HEK293 (cell line): Measurements from ENCODE around the gene GALNT2.

Experiments used
- CTCF ChIA-PET: fragments of 350-600 bp; formaldehyde crosslinking; extraction: SDS; loops from one replicate; lab custom pipeline; 2021; ENCODE audit warnings: antibody characterized with exemption; lab: Yijun Ruan, JAX
- POLR2A ChIA-PET: fragments of 300-600 bp; formaldehyde crosslinking; extraction: SDS; loops from one replicate; lab custom pipeline; 2020; ENCODE audit warnings: antibody characterized with exemption, inconsistent platforms; lab: Yijun Ruan, JAX
- H3K27ac ChIP-seq: fragments of 200-500 bp; sonication (Bioruptor generic); 2 replicates; pipeline ENCODE4 v1.5.1; 2014; ENCODE audit warnings: low read depth, low read length, control low read depth, inconsistent platforms; ENCODE audit errors: extremely low read depth
- H3K36me3 ChIP-seq, 2 experiments: fragments of 200-500 bp in 1 of 2; sonication (Bioruptor generic) in 1 of 2; 1 replicate in 1 of 2; 2 replicates in 1 of 2; pipeline ENCODE4 v1.5.1; 2014 to 2017; ENCODE audit warnings: inconsistent platforms in 2 of 2, low read length in 2 of 2; ENCODE audit not compliant: control insufficient read depth in 2 of 2, insufficient read depth in 1 of 2
- H3K4me1 ChIP-seq: fragments of 200-500 bp; sonication (Bioruptor generic); 2 replicates; pipeline ENCODE4 v1.5.1; 2014; ENCODE audit warnings: mild to moderate bottlenecking, low read length, inconsistent platforms; ENCODE audit not compliant: control insufficient read depth, insufficient read depth
- H3K4me3 ChIP-seq: 2 replicates; pipeline ENCODE4 v1.5.1; 2011; ENCODE audit warnings: low read depth, mild to moderate bottlenecking, control low read depth, low read length, moderate library complexity
- H3K9me3 ChIP-seq: fragments of 200-500 bp; sonication (Bioruptor generic); 2 replicates; pipeline ENCODE4 v1.5.1; 2014; ENCODE audit warnings: low read depth, low read length, inconsistent platforms; ENCODE audit not compliant: control insufficient read depth, insufficient read depth
- EGR2 ChIP-seq: fragments of 450-650 bp; formaldehyde crosslinking; IDR thresholded peaks from 2 replicates; pipeline ENCODE4 v1.5.1; 2016; ENCODE audit warnings: low read depth, missing biosample characterization, missing genetic modification characterization
- GLI2 ChIP-seq: fragments of 450-650 bp; formaldehyde crosslinking; IDR thresholded peaks from 2 replicates; pipeline ENCODE4; 2017; ENCODE audit warnings: missing biosample characterization, missing genetic modification characterization, low read depth, borderline replicate concordance
- SP7 ChIP-seq: fragments of 450-650 bp; formaldehyde crosslinking; IDR thresholded peaks from 2 replicates; pipeline ENCODE4 v1.5.1; 2016; ENCODE audit warnings: missing biosample characterization, missing genetic modification characterization
- TRIM28 ChIP-seq: IDR thresholded peaks from 2 replicates; pipeline ENCODE4 v1.6.1; 2011; ENCODE audit warnings: low read length, control low read depth, borderline replicate concordance
- YY2 ChIP-seq: fragments of 450-650 bp; formaldehyde crosslinking; IDR thresholded peaks from 2 replicates; pipeline ENCODE4 v1.5.1; 2016; ENCODE audit warnings: missing biosample characterization, missing genetic modification characterization
- ZBTB48 ChIP-seq: fragments of 450-650 bp; formaldehyde crosslinking; IDR thresholded peaks from 2 replicates; pipeline ENCODE4 v1.5.1; 2016; ENCODE audit warnings: missing biosample characterization, missing genetic modification characterization
- ZBTB8A ChIP-seq: fragments of 450-650 bp; formaldehyde crosslinking; IDR thresholded peaks from 2 replicates; pipeline ENCODE4 v1.5.1; 2016; ENCODE audit warnings: missing biosample characterization, missing genetic modification characterization
- ZEB2 ChIP-seq: fragments of 450-650 bp; formaldehyde crosslinking; IDR thresholded peaks from 2 replicates; pipeline ENCODE4 v1.5.1; 2016; ENCODE audit warnings: missing biosample characterization, missing genetic modification characterization
- ZIC2 ChIP-seq: fragments of 450-650 bp; formaldehyde crosslinking; IDR thresholded peaks from 2 replicates; pipeline ENCODE4 v1.5.1; 2016; ENCODE audit warnings: missing biosample characterization, missing genetic modification characterization
- ZNF155 ChIP-seq: fragments of 450-650 bp; formaldehyde crosslinking; IDR thresholded peaks from 2 replicates; pipeline ENCODE4 v1.5.1; 2016; ENCODE audit warnings: missing biosample characterization, missing genetic modification characterization
- ZNF157 ChIP-seq: fragments of 450-650 bp; formaldehyde crosslinking; IDR thresholded peaks from 2 replicates; pipeline ENCODE4 v1.5.1; 2016; ENCODE audit warnings: missing biosample characterization, missing genetic modification characterization
- ZNF2 ChIP-seq: fragments of 450-650 bp; formaldehyde crosslinking; IDR thresholded peaks from 2 replicates; pipeline ENCODE4 v1.5.1; 2016; ENCODE audit warnings: missing biosample characterization, missing genetic modification characterization
- ZNF366 ChIP-seq: fragments of 450-650 bp; formaldehyde crosslinking; conservative IDR thresholded peaks from 2 replicates; pipeline ENCODE4 v1.5.1; 2016; ENCODE audit warnings: missing biosample characterization, missing genetic modification characterization
- ZNF416 ChIP-seq: fragments of 450-650 bp; formaldehyde crosslinking; IDR thresholded peaks from 2 replicates; pipeline ENCODE4 v1.5.1; 2016; ENCODE audit warnings: missing biosample characterization, missing genetic modification characterization
- ZNF530 ChIP-seq: fragments of 450-650 bp; formaldehyde crosslinking; IDR thresholded peaks from 2 replicates; pipeline ENCODE4 v1.5.1; 2016; ENCODE audit warnings: low read depth, missing biosample characterization, missing genetic modification characterization
- ZNF670 ChIP-seq: fragments of 450-650 bp; formaldehyde crosslinking; IDR thresholded peaks from 2 replicates; pipeline ENCODE4 v1.5.1; 2016; ENCODE audit warnings: missing biosample characterization, missing genetic modification characterization, low read depth
- ZNF776 ChIP-seq: fragments of 450-650 bp; formaldehyde crosslinking; IDR thresholded peaks from 2 replicates; pipeline ENCODE4 v1.5.0; 2017; ENCODE audit warnings: missing biosample characterization, missing genetic modification characterization, borderline replicate concordance
- ZNF792 ChIP-seq: fragments of 450-650 bp; formaldehyde crosslinking; IDR thresholded peaks from 2 replicates; pipeline ENCODE4 v1.5.1; 2016; ENCODE audit warnings: missing biosample characterization, missing genetic modification characterization
- ZNF830 ChIP-seq: fragments of 450-650 bp; IDR thresholded peaks from 2 replicates; pipeline ENCODE4 v1.5.0; 2018; ENCODE audit warnings: missing biosample characterization, missing genetic modification characterization, low read depth, mild to moderate bottlenecking, moderate library complexity
- TF ChIP-seq, protein P1 (sequence below): sonication (generic); formaldehyde crosslinking; IDR thresholded peaks from 2 replicates; pipeline ENCODE4 v1.8.1; 2022; ENCODE audit warnings: mild to moderate bottlenecking, moderate library complexity, missing genetic modification reagents
- TF ChIP-seq, protein P2 (sequence below): fragments of 450-650 bp; formaldehyde crosslinking; IDR thresholded peaks from 2 replicates; pipeline ENCODE4 v1.5.1; 2017; ENCODE audit warnings: missing biosample characterization, missing genetic modification characterization
- TF ChIP-seq, protein P3 (sequence below): fragments of 450-650 bp; formaldehyde crosslinking; IDR thresholded peaks from 2 replicates; pipeline ENCODE4 v1.5.1; 2016; ENCODE audit warnings: missing biosample characterization, missing genetic modification characterization
- TF ChIP-seq, protein P4 (sequence below): fragments of 450-650 bp; formaldehyde crosslinking; conservative IDR thresholded peaks from 2 replicates; pipeline ENCODE4 v1.5.1; 2016; ENCODE audit warnings: low read depth, missing biosample characterization, missing genetic modification characterization

The GALNT2 gene

DNA sequence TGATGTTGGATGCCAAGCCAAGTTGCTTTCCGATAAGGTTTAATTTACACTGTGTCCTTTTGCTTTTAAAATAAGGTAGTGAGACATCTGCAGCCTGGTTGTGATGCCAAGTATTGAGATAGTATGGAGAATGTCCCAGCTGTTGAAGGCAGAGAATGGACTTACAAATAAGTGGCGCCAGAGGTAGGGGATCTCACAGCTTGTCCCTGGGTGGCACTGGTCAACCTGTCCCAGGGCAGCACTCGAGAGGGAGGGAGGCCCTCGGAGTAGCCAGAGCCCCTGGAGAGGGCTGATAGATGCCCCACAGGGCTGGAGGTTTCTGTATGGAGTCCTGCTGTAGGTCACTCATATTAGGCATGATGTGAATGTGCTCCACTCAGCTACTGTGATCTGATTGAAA lies 98.5 kb downstream of the GALNT2 start:
- H3K27ac ChIP-seq = no peak overlapping the region
- no peaks in the 10 kb centered on the region for H3K9me3 ChIP-seq
- no peak for TF ChIP-seq ZNF830
- peak; percentile 36; the same call in 1 of the 2 replicates for TF ChIP-seq ZIC2
- TF ChIP-seq ZNF776 (tag by site-specific recombination) = no peak
- no peak for TF ChIP-seq ZNF157 (tag by site-specific recombination)
- H3K4me3 ChIP-seq = no peak overlapping the region
- POLR2A ChIA-PET = no interaction called here
- H3K4me1 ChIP-seq = no peaks in the 10 kb centered on the region
- no peaks in the 10 kb centered on the region for H3K36me3 ChIP-seq
- CTCF ChIA-PET = interaction anchor here (0.6 to 0.8 kb wide), 2 partner anchors 62 to 193 kb away, joined by 4 to 6 read pairs; no protein-coding TSS in a partner anchor

DNA sequence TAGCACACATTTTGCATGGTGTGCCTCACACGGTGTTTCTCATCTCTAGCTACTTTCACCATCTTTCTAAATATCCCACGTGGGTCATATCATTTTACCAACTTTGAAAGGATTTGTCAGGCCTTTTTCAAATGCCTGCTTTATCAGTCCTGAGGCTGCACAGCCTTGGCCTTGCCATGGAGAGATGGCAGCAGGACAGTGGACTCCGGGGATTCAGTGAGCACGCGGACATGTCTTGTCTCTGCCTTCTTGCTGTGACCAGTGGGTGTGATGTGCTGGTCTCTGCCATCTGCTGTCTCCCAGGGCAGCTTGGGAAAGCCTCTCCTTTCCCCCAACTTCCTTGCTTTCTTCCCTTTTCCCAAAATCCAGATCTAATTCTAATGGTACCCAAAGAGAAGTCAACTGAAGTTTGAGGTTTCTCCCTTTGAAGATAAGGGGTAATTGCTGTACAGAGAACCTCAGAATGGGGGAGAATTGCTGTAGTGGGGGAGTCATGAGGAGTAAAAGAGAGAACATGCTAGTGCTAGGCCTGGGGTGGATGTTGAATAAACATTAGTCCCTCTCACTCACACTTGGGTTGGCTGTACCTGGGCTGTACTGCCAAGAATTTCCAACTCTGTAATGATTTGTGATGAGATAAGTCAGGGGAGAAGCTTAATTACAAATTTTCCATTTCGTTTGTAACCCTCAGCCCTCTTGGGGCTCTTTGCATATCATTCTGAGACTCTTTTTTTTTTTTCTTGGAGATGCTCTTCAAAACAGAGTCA lies 99.5 kb downstream of the GALNT2 start:
- H3K9me3 ChIP-seq = no peaks in the 10 kb centered on the region
- no peak overlapping the region for H3K27ac ChIP-seq
- no peaks in the 10 kb centered on the region for H3K36me3 ChIP-seq
- no peak for TF ChIP-seq ZNF530
- TF ChIP-seq ZNF155 (tag by site-specific recombination) = no peak
- H3K4me1 ChIP-seq = no peaks in the 10 kb centered on the region
- no peak overlapping the region for H3K4me3 ChIP-seq
- ChIA-PET POLR2A (no interaction called here), CTCF (interaction anchor here (0.6 to 1.5 kb wide), 21 partner anchors 9 to 1150 kb away, joined by 3 to 7 read pairs (median 3); no protein-coding TSS in a partner anchor)

DNA sequence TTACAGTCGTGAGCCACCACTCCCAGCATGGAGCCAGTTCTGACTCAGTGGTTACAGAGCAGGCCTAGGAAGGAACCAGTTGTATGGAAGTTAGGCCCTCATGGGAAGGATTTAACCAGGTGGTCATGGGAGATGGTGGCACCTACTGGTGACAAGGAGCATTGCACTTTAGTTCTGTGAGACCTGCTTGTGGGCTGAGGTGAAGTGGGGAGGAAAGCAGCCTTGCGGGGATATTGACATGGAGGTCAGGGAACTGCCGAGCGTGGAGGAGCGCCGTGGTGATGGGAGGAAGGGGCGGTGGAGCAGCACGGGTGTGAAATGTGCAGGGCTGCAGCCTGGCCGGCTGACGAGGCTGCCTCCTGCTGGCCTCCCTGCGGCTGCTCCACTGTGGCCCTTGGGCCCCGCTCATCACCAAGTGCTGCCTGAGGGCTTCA lies 100.4 kb downstream of the GALNT2 start:
- ChIA-PET CTCF (interaction anchor here (0.6 to 1.5 kb wide), 24 partner anchors 10 to 1434 kb away, joined by 3 to 6 read pairs (median 3); no protein-coding TSS in a partner anchor), POLR2A (no interaction called here)
- no peak for TF ChIP-seq ZNF366 (tag by site-specific recombination)
- no peak for TF ChIP-seq ZNF792 (tag by site-specific recombination)
- TF ChIP-seq EGR2 (tag by site-specific recombination) = no peak
- TF ChIP-seq, protein P1, sequence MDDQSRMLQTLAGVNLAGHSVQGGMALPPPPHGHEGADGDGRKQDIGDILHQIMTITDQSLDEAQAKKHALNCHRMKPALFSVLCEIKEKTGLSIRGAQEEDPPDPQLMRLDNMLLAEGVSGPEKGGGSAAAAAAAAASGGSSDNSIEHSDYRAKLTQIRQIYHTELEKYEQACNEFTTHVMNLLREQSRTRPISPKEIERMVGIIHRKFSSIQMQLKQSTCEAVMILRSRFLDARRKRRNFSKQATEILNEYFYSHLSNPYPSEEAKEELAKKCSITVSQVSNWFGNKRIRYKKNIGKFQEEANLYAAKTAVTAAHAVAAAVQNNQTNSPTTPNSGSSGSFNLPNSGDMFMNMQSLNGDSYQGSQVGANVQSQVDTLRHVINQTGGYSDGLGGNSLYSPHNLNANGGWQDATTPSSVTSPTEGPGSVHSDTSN (CRISPR knock-in tag) = no peak
- peak; percentile 81; the same call in 1 of the 2 replicates for TF ChIP-seq ZNF2 (tag by site-specific recombination)
- TF ChIP-seq, protein P2, sequence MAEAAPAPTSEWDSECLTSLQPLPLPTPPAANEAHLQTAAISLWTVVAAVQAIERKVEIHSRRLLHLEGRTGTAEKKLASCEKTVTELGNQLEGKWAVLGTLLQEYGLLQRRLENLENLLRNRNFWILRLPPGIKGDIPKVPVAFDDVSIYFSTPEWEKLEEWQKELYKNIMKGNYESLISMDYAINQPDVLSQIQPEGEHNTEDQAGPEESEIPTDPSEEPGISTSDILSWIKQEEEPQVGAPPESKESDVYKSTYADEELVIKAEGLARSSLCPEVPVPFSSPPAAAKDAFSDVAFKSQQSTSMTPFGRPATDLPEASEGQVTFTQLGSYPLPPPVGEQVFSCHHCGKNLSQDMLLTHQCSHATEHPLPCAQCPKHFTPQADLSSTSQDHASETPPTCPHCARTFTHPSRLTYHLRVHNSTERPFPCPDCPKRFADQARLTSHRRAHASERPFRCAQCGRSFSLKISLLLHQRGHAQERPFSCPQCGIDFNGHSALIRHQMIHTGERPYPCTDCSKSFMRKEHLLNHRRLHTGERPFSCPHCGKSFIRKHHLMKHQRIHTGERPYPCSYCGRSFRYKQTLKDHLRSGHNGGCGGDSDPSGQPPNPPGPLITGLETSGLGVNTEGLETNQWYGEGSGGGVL = no peak
- TF ChIP-seq ZEB2 (tag by site-specific recombination) = no peak
- 0 out of 2 replicates have a peak, but pooled peaks have one; percentile 37 for TF ChIP-seq SP7 (tag by site-specific recombination)
- TF ChIP-seq ZBTB48 (tag by site-specific recombination) = no peak
- TF ChIP-seq YY2 (tag by site-specific recombination) = no peak
- no peak for TF ChIP-seq ZNF416 (tag by site-specific recombination)
- no peak for TF ChIP-seq ZNF670 (tag by site-specific recombination)
- no peak for TF ChIP-seq ZBTB8A
- peak; percentile 93; the same call in 1 of the 2 replicates for TF ChIP-seq TRIM28
- TF ChIP-seq, protein P3, sequence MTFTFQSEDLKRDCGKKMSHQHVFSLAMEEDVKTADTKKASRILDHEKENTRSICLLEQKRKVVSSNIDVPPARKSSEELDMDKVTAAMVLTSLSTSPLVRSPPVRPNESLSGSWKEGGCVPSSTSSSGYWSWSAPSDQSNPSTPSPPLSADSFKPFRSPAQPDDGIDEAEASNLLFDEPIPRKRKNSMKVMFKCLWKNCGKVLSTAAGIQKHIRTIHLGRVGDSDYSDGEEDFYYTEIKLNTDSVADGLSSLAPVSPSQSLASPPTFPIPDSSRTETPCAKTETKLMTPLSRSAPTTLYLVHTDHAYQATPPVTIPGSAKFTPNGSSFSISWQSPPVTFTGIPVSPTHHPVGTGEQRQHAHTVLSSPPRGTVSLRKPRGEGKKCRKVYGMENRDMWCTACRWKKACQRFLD (tag by site-specific recombination) = no peak
- no peak for TF ChIP-seq GLI2
- TF ChIP-seq, protein P4, sequence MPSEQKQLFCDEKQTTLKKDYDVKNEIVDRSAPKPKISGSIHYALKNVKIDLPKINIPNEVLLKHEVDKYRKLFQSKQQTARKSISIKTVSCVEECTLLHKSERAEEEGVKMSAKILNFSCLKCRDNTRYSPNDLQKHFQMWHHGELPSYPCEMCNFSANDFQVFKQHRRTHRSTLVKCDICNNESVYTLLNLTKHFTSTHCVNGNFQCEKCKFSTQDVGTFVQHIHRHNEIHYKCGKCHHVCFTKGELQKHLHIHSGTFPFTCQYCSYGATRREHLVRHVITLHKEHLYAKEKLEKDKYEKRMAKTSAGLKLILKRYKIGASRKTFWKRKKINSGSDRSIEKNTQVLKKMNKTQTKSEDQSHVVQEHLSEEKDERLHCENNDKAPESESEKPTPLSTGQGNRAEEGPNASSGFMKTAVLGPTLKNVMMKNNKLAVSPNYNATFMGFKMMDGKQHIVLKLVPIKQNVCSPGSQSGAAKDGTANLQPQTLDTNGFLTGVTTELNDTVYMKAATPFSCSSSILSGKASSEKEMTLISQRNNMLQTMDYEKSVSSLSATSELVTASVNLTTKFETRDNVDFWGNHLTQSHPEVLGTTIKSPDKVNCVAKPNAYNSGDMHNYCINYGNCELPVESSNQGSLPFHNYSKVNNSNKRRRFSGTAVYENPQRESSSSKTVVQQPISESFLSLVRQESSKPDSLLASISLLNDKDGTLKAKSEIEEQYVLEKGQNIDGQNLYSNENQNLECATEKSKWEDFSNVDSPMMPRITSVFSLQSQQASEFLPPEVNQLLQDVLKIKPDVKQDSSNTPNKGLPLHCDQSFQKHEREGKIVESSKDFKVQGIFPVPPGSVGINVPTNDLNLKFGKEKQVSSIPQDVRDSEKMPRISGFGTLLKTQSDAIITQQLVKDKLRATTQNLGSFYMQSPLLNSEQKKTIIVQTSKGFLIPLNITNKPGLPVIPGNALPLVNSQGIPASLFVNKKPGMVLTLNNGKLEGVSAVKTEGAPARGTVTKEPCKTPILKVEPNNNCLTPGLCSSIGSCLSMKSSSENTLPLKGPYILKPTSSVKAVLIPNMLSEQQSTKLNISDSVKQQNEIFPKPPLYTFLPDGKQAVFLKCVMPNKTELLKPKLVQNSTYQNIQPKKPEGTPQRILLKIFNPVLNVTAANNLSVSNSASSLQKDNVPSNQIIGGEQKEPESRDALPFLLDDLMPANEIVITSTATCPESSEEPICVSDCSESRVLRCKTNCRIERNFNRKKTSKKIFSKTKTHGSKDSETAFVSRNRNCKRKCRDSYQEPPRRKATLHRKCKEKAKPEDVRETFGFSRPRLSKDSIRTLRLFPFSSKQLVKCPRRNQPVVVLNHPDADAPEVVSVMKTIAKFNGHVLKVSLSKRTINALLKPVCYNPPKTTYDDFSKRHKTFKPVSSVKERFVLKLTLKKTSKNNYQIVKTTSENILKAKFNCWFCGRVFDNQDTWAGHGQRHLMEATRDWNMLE (tag by site-specific recombination) = no peak

More for the DNA sequence above, 100.4 kb downstream of the GALNT2 start:
- no peaks in the 10 kb centered on the region for H3K9me3 ChIP-seq
- H3K4me3 ChIP-seq = no peak overlapping the region
- H3K27ac ChIP-seq = no peak overlapping the region
- no peaks in the 10 kb centered on the region for H3K36me3 ChIP-seq
- no peaks in the 10 kb centered on the region for H3K4me1 ChIP-seq
